HG02973 (cell line): ENCODE measurements around the gene SHISA3.
A peak's percentile ranks its signal among the peaks of the same experiment; 100 is the strongest.
"Not testable (repeated sequence)": the region's sequence is repeated elsewhere in the genome, so short reads cannot be mapped to it uniquely, and the experiment has no call there.

Experiments
- ATAC-seq: cut with Tn5 transposase; IDR thresholded peaks from one replicate; pipeline ENCODE4 v1.9.1; 2021; ENCODE audit warnings: moderate library complexity; ENCODE audit not compliant: unreplicated experiment

SHISA3 gene

DNA sequence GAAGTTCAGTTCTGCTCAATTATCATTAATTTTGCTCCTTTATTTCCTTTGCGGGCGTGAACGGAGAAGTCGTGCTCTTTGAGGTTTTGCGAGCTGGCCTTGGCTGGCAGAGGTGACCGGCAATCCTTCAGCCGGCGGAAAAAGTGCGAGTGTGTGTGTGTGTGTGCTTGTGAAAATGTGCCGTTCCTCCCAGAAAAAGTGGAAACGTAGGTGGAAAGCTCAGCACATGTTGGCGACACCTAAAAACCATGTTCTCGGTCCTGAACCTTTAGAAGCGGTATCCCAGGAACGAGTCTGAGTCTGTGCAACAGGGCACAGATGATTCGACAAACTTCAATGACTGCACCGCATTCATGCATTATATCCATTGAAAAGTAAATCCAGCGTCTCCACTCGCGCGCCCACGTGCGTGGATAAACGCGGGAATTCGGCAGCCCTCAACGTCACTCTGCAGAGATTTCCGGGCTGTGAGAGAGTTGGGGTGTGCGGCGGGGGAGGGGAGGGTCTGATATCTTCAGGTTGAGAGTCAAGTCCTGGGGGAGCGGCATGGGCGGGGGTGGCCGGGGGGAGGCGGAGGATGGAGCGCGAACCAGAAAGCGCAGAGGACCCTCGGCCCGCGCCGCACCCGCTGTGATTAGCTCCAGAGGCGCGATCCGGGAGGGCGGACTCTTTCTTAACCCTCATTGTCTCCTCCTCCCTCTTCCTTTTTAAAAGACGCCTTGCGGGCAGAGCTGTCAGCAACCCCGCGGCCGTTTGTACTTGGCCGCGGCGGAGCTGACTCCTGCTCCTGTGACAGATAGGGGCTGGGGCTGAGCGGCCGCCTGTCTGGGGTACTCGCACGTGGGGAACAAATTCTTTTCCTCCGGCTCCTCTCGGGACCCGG, at the start of gene SHISA3:
SHISA3 (plus strand) TSS at position 737 of the 883 bp plus-strand sequence. CDS start 569 bp downstream, outside the sequence.
- ATAC-seq = peak; percentile 40

DNA sequence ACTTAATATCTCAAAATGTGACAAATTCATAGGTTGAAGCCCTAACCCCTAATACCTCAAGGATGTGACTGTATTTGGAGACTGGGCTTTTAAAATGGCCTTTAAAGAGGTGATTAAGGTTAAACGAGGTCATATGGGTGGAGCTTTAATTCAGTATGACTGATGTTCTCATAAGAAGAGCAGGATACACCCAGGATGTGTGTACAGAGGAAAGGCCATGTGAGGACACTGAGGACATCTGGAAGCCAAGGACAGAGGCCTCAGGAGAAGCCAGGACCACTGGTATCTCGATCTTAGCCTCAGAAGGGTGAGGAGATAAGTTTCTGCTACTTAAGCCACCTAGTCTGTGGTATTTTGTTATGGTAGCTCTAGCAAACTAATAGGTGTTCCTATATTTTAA, 49.0 kb upstream of the SHISA3 start:
- ATAC-seq = no peak

DNA sequence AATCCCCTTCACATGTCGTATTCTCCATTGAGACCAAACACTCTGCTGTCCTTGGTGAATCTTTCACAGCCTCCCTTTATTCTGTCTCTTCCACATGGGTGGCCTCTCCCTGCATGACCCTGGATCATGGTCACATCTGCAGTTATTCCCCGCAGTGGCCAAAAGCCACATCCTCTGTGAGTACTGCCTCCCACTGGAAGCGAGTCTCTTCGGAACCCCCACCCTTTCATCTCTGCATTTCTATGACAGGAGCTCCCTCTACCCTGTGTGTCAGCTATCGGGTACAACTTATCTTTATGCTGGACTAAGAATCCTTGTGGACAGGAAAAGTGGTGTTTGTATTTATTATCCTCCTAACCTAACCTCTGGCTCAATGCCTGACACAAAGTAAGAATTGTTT, 48.6 kb upstream of the SHISA3 start:
- ATAC-seq = no peak

DNA sequence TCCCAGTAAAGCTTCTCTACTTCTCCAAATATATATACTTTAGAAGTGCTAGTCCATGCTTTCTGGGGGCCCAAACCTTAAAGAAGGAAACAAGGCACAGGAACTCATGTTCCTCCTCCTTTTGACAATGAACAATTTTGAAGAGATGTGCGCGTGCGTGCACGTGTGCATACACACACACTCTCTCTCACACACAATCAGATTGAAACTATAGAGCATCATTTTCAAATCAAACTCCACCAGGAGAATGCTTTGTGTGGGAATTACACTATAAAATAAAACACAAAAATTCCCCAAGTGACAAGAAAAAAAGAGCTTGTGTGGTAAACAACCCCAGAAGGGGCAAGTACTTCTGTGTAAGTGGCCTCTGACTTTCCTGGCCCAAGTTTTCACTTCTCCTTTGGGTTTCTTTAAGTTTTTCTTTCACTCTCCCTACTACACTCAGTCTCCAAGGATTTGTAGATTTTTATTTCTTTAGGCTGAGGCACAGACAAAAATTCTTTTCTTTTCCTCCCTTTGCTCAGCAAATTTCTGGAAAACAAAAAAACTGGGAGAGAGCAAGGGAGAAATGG, 46.6 kb upstream of the SHISA3 start:
- no peak for ATAC-seq

DNA sequence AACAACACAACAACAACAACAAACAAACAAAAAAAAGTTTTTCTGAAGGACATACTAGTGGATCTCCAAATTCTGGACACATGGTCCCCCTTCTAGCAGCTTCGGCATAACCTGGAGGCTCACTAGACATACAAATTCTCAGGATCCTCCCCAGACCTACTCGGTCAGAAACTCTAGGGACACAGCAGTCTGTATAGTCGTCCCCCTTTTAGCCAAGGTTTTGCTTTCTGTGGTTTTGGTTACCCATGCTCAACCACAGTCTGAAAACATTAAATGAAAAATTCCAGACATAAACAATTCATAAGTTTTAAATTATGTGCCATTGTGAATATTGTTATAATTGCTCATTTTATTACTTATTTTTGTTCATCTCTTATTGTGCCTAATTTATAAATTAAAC, 45.2 kb upstream of the SHISA3 start:
- ATAC-seq = no peak

DNA sequence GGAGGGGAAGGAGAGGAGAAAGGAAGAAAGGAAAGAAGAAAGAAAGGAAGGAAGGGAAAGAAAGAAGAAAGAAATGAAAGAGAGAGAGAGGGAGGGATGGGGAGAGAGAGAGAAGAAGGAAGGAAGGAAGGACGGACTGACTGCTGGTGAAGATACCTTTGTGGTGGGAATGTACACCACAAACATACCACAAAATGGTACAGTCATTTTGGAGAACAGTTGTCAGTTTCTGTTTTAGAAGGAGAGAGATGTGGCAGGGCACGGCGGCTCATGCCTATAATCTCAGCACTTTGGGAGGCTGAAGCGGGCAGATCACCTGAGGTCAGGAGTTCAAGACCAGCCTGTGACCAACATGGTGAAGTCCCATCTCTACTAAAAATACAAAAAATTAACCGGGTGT, 40.0 kb upstream of the SHISA3 start:
- ATAC-seq = no peak

DNA sequence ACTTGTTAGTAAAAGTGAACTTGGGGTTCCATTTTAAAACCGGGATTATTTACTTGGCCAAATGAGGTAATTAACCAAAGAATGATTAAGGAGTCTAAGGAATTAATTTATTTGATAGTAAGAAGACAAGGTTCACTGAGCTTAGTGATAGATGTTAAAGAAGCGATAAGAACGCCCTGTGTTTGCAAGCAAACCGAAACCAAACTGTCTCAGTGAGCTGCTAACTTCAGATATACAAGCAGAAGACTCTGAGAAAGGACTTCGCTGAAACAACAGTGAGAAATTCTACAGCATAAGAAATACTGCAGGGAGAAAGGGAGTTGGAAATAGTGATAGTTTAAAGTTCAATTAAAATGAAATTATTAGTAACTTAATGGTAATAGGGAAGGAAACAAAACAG, 37.6 kb upstream of the SHISA3 start:
- ATAC-seq = no peak

DNA sequence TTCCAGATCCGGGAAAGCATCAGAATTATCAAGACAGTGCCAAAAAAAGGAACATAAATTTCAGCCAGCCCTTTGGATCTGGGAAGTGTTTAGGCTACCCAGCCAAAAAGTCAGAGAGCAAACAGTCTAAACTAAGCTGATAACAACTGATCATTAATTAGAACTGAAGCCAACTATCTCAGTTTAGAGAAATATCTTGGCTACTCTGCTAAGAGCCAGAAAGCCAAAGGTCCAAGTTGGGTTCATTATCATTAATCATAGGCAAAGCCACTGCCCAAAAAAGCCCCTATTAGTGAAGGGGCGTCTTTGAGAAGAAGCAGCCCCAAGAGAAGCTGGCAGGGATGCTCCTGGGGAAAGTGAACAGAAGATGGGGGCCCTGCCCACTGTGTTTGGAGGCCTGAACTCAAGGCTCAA, 37.0 kb upstream of the SHISA3 start:
- no peak for ATAC-seq

DNA sequence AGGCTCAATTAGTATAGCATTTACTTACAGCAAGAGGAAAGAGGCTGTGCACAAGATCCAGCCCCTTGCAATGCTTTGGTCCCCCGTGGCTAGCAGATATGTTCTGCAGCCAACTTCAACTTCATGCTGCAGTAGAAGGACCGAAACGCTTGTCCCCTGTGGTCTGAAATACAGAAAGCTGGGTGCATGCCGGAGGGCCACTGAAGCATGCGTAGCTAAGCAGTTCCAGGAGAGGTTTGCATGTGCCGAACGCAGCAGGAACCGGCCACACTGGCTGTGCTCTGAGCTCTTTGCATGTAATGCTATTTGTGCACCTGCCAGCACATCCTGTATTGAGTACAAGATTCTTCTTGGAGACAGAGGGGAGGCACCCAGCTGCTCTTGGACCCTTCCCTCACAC, 35.8 kb upstream of the SHISA3 start:
- ATAC-seq = no peak

DNA sequence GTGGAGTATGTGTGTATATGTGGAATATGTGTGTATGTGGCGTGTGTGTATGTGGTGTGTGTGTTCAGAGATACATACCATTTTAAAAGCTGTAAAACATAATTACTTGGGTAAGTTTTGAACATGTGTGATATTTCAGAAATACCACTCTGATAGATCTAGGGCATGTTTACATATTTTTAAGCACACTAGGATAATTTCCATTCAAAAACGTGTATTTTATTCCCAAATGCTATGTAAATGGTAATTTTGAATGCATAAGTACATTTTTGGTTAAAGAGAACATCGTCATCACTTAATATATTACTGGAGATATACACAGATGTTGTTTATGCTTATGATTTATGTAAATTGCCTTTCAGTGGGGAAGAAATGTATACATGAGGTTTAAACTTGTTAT, 34.7 kb upstream of the SHISA3 start:
- no peak for ATAC-seq

DNA sequence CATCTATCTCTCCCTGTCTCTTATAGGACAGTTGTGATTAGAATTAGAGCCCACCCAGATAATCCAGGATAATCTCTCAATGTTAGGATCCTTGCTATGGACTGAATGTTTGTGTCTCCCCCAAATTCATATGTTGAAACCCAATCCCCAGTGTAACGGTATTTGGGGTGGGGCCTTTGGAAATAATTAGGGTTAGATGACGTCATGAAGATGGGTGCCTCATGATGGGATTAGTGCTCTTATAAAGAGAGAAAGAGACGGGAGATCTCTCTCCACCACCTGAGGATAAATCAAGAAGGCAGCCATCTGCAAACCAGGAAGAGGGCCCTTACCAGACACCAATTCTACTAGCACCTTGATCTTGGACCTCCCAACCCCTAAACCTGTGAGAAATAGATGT, 33.7 kb upstream of the SHISA3 start:
- no peak for ATAC-seq

DNA sequence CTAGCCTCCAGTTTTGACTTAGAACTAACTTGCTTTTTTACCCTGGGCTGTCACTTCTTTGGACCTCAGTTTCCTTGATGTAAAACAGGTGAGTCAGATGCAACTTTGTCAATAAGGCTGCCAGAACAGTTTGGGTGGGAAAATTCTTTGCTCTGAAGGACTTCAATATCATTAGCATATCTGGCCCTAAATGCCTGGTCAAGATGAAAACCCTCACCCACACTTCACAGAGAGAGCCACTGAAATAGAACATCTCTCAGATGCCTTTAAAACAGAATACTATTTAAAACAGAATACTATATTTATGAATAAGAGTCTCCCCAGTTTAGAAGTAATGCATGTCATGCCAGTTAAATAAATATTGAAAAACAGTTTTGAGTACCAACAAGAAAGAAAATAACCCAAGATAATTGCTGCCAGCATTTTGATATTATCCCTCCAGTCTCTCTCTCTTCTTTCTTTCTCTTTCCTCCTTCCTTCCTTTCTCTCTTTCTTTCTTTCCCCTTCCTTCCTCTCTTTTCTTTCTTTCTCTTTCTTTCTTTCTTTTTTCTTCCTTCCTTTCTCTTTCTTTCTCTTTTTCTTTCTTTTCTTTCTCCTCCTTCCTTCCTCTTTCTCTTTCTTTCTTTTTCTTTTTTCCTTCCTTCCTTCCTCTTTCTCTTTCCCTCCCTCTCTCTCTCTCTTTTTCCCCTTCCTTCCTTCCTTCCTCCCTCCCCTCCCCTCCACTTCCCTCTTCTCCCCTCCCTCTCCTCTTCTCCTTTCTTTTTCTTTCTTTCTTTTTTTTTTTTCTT, 32.8 kb upstream of the SHISA3 start:
- ATAC-seq = no peak

DNA sequence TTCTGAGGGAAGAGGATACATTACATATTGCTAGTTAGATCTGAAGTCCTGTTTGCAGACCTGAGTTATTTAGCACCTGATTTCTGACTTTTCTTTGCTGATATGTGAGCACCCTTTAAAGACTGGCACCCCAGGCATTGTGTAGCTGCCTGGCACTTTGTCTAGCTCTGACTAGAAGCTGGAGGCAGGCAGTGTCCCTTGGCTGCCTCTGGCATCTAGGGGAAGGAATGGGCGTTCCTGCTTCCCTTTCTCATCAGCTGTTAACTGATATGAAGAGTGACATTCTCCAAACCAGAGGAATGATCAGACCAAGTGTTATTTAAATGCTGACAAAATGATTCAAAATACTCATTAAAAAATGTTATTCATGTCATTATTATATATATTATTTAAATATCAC, 30.3 kb upstream of the SHISA3 start:
- ATAC-seq = no peak

DNA sequence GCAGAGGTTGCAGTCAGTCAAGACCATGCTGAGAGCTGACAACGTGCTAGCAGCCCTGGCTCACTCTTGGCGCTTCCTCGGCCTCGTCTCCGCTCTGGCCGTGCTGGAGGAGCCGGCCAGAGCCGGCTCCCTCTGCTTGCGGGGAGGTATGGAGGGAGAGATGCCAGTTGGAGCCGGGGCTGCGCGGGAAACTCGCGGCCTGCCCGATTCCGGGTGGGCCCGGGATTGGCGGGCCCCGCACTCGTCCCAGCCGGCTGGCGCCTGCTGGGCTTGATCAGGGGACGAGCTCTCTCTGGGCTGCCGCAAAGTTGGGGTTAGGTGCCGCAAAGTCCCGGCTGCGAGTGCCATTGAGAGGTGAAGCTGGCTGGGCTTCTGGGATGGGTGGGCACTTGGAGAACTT, 27.8 kb upstream of the SHISA3 start:
- ATAC-seq = no peak

DNA sequence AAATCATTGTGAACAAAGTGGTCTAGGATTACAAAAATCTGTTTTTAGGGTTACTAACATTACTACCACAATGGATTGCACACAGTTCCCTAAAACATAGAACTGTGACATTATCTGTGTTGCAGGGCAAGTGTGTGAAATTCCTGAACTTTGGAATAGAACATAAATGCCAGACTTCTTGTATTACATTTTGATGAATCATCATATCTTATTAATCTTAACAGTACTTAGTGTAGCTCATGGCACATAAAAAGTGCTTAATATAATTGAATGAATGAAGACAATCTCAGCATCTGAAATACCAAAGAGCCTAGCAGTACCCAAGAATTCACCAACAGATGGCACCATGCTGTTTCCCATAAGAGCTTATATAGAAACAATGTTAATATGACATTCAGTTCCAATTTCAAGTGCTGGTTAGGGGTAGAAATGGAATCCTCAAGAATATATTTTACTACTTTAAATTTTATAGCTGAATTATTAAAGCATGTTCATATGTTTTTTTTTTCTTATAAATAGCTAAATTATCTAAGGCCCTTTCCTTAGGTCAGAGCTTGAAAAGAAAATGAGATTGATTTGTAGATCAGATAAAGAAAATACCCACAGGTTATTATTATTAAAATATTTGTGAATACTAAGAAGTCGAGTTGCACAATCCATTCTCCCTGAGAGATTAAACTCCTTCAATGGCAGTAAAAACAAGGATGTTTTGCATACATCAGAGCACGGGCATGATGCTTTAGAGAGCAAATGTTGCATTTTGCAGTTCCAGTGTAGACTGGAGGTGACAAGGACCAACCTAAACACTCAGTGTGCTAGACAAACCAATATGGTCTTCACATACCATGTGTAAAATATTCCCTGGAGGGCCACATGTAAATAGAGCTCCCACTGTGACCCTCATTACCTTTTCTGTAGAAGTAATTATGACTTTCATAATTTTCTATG, 25.7 kb upstream of the SHISA3 start:
- no peak for ATAC-seq

DNA sequence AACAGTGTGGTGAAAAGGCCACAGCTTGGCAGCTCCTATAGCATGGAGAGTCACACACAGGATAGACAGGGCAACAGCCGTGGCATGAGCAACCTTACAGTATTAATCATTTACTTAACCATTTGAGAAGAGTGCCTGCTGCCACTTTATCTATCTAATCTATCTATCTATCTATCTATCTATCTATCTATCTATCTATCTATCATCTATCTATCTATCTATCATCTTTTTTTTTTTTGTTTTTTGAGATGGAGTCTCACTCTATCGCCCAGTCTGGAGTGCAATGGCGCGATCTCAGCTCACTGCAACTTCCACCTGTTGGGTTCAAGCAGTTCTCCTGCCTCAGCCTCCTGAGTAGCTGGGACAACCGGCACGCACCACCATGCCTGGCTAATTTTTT, 25.0 kb upstream of the SHISA3 start:
- ATAC-seq = not testable (repeated sequence)

DNA sequence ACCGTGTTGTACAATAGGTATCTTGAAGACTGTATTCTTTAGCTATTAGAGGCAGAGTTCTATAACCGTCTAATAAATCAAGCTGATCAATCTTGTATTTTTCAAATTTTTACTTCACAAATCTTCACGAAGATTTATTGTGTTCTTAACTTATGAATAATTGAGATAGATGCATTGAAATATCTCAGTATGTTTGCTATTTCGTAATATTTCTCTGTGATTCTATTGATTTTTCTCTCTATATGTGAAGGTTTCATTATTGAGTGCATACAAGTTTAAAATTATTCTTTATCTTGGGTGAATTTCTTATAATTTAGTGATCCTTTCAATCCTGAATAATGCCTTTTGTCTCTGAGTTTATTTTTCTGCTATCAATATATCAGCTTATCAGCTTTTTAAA, 19.8 kb upstream of the SHISA3 start:
- no peak for ATAC-seq

DNA sequence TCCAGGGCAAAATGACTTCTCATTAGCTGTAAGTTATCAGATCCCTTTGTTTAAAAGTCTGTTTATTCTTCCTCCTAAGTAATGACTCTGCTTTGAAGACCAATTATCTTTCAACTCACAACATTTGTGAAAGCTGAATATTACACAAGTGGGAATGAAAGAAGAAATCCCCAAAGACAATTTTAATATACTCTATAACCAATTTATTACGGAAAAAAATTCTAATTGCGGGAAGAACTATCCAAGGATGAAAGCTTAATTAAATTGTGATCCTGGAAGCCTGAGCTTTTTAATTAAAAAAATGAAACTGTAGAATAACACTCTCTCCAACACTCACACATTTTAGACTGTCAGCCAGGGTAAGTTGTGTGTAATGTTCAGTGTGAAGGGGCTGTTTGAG, 15.6 kb upstream of the SHISA3 start:
- no peak for ATAC-seq

DNA sequence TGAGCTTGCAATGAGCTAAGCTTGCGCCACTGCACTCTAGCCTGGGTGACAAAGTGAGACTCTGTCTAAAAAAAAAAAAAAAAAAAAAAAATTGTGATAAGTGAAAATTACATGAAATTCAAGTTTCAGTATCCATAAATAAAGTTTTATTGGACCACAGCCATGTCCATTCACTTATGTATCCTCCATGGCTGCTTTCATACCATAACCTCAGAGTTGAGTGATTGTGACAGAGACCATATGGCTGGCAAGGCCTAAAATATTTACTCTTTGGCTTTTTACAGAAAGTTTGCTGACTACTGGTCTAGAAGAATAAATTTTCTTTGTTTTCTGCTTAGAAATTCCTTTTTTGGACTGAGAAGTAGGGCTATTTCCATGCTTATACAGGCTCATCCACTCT, 11.8 kb upstream of the SHISA3 start:
- no peak for ATAC-seq

DNA sequence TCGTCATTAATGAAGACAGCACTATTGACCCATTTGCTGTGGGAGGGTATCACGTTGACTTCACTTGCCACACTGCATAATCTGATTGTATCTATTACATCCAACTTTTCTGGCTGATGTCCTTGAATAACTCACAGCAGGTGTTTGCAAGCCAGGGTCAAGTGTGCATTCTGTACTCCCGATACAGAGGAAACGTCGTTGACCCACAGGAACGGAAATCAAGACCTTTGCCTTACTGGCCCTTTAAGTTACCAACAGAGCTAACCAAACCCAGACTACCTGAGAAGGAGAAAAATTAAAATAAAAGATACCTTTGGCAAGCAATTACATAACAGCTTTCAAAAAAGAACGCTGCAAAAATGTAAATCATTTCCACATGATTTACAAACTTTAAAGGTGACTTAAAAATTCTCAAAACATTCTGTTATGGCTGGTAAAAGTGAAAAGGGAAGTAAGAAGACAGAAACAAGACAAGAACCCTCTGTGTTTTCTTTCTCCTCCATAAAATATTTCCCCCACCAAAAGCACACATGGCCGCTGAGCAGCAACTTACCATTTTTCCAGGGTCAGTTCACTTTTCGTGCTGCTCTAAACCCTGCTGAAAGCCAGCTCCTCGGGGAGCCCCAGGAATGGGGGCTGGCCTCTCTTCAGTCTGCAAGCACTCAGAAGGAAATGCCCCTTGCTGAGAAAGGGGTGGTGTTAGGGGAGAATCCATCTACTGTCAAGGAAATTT, 6.5 kb upstream of the SHISA3 start:
- no peak for ATAC-seq
